Nephron progenitor cell (in vitro differentiated cells): ENCODE results near the gene RFTN1.

ENCODE experiments used
- DNase-seq: peaks from one replicate; pipeline ENCODE4 v3.0.0; 2021
- H3K27ac Mint-ChIP-seq: 2 replicates; pipeline ENCODE4 v1.8.0; 2021; ENCODE audit warnings: mild to moderate bottlenecking, moderate library complexity, mixed read lengths
- H3K27me3 Mint-ChIP-seq: 2 replicates; pipeline ENCODE4 v1.8.0; 2021; ENCODE audit warnings: mild to moderate bottlenecking, low read depth, mixed read lengths; ENCODE audit not compliant: poor library complexity
- H3K36me3 Mint-ChIP-seq: 2 replicates; pipeline ENCODE4 v1.8.0; 2021; ENCODE audit warnings: low read depth, mixed read lengths
- H3K4me1 Mint-ChIP-seq: 2 replicates; pipeline ENCODE4 v1.8.0; 2021; ENCODE audit warnings: mixed read lengths
- H3K4me3 Mint-ChIP-seq: 2 replicates; pipeline ENCODE4 v1.8.0; 2021; ENCODE audit warnings: mild to moderate bottlenecking, moderate library complexity, mixed read lengths
- H3K9me3 Mint-ChIP-seq: 2 replicates; pipeline ENCODE4 v1.8.0; 2021; ENCODE audit warnings: mild to moderate bottlenecking, moderate library complexity, mixed read lengths
- TF ChIP-seq, protein P1 (sequence below): fragments of 200-600 bp; sonication (generic); IDR thresholded peaks from 2 replicates; pipeline ENCODE4 v1.5.0; 2021; ENCODE audit warnings: antibody characterized with exemption

The RFTN1 gene

DNA sequence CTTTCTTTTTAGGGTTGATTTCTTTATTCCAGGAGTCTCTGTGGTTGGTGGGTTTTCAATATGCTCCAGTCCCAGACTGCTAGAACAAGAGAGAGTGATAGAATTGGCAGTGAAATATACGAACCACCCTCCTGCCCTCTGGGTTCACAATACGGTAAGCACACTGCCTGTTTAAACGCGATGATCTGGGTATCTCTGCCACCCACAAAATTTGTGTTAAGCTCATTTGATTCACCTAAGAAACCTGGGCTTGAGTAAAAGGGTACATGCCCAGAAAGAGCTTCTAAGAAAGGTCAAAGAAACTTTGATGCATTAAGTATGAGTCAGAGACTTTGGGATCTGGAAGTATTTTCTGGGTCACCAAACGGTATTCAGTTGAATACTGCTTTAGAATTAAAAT, 218.7 kb downstream of the RFTN1 start:
- no peak for DNase-seq
- TF ChIP-seq, protein P1, sequence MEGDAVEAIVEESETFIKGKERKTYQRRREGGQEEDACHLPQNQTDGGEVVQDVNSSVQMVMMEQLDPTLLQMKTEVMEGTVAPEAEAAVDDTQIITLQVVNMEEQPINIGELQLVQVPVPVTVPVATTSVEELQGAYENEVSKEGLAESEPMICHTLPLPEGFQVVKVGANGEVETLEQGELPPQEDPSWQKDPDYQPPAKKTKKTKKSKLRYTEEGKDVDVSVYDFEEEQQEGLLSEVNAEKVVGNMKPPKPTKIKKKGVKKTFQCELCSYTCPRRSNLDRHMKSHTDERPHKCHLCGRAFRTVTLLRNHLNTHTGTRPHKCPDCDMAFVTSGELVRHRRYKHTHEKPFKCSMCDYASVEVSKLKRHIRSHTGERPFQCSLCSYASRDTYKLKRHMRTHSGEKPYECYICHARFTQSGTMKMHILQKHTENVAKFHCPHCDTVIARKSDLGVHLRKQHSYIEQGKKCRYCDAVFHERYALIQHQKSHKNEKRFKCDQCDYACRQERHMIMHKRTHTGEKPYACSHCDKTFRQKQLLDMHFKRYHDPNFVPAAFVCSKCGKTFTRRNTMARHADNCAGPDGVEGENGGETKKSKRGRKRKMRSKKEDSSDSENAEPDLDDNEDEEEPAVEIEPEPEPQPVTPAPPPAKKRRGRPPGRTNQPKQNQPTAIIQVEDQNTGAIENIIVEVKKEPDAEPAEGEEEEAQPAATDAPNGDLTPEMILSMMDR, result no peak
- Mint-ChIP-seq H3K4me1 (no peaks in the 10 kb centered on the region), H3K4me3 (no peak overlapping the region), H3K27me3 (no peaks in the 10 kb centered on the region), H3K9me3 (peaks cover 48% of the 10 kb centered on the region), H3K27ac (no peak overlapping the region), H3K36me3 (peaks cover 92% of the 10 kb centered on the region)

DNA sequence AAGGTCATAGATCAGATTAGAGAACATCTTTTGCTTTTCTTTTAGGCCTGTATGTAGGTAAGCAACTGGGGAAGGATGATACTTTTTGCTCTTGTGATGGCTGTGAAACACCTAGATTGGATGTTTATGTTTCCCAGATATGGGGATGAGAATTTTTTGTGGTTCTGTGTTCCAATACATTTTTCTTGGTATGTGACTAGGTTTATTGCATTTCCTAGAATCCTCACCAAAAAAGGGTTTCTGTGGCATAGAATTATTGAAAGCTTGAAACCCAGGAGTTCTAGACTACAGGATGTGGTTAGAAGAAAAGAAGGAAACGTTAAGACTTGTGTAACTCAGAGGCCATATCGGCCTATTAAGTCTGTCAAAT, 222.7 kb downstream of the RFTN1 start:
- TF ChIP-seq, protein P1, result no peak
- Mint-ChIP-seq H3K9me3 (peaks cover 29% of the 10 kb centered on the region), H3K27ac (no peak overlapping the region), H3K36me3 (peaks cover 54% of the 10 kb centered on the region), H3K4me3 (no peak overlapping the region), H3K4me1 (peaks cover 6% of the 10 kb centered on the region), H3K27me3 (no peaks in the 10 kb centered on the region)
- no peak for DNase-seq

DNA sequence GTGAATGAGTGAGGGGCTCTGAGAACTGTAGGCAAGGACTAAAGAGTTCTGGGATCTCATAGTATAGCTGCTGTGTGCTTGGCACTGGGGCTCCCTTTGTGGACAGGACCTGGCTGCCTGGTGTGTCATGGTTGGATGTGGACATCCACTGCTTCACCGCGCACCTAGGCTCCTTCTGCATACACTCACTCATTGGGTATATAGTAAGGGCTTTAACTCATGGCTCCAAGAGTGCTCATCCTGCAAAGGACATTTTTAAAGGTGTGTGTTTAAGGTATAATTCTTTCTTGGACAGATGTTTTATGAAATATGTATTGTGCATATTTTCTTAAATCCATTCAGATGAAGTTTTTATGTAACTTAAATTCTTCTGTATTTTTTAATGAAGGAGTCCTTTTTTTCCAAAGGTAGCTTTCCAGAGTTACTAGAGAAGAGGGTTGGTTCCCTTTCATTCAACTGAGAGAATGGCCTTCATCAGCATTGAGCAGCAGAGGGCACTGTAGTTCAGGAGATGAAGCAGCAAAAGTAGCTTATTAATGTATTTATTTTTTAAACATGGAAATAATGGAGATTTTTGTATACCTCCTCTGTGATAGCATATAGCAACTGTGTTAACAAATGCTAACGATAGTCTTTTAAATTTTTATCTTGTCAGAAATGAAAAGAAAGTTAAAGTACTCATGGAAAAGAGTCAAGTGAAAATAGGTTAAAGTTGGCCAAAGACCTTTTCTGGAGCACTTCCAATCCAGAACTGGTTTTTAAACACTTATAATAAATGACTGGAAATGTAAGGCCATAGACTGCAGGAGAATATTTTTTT, 223.3 kb downstream of the RFTN1 start:
- Mint-ChIP-seq H3K27me3 (no peaks in the 10 kb centered on the region), H3K4me1 (peaks cover 6% of the 10 kb centered on the region), H3K4me3 (no peak overlapping the region), H3K9me3 (peaks cover 23% of the 10 kb centered on the region), H3K36me3 (peaks cover 48% of the 10 kb centered on the region), H3K27ac (peak overlapping the region; percentile 43)
- TF ChIP-seq, protein P1, result peak; percentile 75
- DNase-seq, result peak; percentile 50

DNA sequence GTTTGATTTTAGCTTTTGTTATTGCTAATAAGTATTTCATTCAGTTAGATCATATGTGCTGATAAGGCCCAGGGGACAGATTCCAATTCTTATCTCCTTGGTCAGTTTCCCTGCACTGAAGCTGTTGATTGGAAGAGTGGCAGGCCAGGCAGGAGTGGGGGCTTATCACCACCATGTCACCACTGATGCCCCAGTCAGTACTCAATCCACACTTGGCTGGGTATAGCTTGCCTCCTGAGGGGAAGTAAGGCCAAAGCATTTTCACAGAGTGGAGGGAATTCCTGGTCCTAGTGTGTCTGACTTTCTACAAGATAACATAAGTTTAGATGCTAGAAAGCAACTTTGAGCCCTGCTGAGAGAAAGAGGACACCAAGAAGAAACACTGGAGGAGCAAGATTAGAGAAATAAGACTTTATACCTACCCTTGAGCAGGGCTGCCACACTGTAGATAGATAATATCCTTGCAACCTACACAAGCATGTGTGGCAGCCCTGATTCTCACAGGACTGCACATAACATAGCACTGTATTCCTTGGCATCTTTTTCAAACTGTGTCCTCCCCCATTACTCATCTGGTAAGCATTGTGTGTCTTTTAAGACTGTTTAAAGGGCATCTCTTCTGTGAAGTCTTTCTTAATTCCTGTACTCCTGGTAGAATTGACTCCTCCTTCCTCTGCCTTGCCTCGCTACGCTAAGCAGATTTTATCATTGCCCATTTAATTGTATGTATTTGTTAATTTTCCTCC, 224.2 kb downstream of the RFTN1 start:
- peaks cover 17% of the 10 kb centered on the region for H3K9me3 Mint-ChIP-seq
- no peaks in the 10 kb centered on the region for H3K27me3 Mint-ChIP-seq
- peaks cover 6% of the 10 kb centered on the region for H3K4me1 Mint-ChIP-seq
- peaks cover 39% of the 10 kb centered on the region for H3K36me3 Mint-ChIP-seq
- DNase-seq, result no peak
- TF ChIP-seq, protein P1, result no peak
- H3K27ac Mint-ChIP-seq, result no peak overlapping the region
- no peak overlapping the region for H3K4me3 Mint-ChIP-seq

DNA sequence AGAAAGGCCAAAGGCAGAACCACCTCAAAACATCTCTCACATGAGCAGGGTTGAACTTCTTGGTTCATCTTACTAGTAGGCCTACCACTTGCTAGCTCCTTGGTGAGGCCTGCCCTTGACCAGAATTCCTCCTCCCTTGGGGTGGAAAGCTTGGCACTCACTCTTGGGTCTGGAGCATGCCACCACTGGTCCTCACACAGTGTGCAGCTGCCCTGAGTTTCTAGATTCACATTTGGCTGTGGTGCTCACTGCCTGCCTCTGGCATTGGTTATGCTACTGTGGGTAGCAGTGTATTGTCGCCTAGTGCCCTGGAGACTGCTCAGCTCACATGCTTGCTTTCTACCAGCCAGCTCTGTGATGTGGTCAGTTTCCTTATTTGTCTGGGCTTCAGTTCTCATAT, 224.8 kb downstream of the RFTN1 start:
- peaks cover 6% of the 10 kb centered on the region for H3K4me1 Mint-ChIP-seq

More for the DNA sequence above, 224.8 kb downstream of the RFTN1 start:
- Mint-ChIP-seq H3K27ac (no peak overlapping the region), H3K27me3 (no peaks in the 10 kb centered on the region), H3K9me3 (peaks cover 10% of the 10 kb centered on the region), H3K36me3 (peaks cover 34% of the 10 kb centered on the region), H3K4me3 (no peak overlapping the region)
- no peak for DNase-seq
- TF ChIP-seq, protein P1, result no peak
